HUDEP-2 (cell line): ENCODE data around the gene AGT.
"Not testable (repeated sequence)": the region's sequence is repeated elsewhere in the genome, so short reads cannot be mapped to it uniquely, and the experiment has no call there.

Source experiments
- DNase-seq, 76 experiments: peaks; one replicate each; lab custom pipeline; 2025; ENCODE audit not compliant: unreplicated experiment in 76 of 76; lab: John Stamatoyannopoulos, UW

AGT gene

DNA sequence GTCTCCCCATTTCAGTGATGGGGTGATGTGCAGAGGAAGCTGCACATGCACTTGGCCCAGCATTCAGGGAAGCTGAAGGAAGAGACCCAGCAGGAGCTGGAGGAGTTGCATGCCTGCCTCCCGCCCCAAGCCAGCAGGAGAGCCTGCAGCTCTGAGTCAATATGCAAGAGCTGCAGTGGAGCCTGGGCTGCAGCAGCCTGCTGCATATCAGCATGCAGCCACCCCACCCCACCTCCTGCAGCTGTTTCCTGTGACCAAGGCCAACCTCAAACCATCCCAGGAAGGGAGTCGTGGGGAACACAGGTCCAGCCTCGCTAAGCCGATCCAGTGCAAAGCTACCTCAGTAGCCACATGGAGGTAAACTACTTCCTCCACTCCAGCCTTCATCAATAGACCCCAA, 18.9 kb downstream of the AGT start:
- no peak for DNase-seq

DNA sequence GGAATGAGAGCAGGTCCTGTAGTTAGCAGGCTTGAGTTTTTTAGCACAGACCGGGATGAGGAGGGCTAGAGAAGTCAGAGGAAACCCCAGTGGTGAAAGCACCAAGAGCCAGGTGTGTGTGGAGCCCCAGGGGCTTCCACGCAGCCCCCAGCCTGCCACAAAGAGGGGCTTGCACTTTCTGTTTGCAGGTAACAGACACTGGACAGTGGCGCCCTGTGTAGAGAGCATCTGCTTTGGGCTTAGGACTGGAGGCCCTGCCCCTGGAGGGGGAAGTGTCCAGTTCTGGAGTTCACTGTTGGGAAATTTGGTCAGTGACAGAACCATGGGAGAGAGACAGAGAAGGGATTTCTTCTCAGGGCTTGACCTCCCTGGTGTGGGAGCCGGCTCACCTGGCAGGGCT, 19.5 kb downstream of the AGT start:
- DNase-seq = no peak

DNA sequence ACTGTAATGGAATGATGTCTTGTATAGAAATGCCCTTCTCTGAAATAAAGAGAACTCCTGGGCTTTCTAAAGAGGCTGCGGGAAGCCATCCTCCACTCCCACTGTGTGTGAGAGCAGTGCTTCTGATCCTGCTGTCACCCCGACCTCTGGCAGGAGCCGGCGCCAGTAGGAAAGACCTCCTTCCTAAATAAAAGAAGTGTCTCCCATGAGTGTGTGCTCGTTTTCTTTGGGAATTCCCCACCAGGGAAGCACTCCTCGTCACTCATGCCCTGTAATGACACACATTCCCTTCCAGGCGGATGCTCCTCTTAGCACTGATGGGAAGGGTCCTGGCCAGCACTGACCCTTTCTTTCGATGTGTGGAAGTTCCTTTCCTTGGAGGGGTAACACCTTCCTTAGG, 20.1 kb downstream of the AGT start:
- no peak for DNase-seq

DNA sequence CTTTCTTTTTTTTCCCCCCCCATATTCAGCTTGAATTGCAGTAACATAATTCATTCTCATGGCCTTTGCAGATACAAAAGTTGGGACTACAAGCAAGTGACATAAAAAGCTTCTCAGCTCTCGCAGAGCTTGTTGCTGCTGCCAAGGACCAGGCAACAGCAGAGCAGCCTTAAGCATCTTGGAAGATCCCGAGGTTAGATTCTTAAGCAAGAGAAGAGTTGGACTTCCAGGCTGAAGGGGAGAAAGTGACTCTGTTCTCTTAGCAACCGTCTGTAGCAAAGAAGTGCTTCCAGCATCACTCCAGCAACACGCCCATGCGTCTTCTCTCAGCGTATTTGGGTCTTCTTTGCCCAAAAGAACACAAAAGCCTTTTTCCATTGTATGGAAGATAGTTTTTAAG, 20.7 kb downstream of the AGT start:
- DNase-seq = no peak

DNA sequence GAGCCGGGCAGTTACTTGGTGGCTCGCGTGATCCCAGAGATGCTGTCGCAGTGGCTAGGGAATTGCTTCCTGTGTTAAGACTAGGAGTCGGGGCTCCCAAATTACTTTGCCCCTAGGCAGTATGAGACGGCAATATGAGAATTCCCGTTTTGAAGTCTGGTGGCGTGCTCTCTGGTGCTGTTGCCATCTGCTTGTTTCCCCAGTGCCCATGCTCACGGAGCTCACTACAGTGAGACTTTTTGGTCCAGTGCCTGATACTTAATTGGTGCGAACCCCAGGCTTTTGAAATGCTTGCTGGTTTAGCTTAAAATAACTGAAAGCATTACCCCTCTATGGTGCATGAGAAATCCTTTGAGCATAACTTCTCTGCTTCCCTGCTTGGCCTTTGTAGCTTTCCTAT, 22.3 kb downstream of the AGT start:
- DNase-seq = no peak

DNA sequence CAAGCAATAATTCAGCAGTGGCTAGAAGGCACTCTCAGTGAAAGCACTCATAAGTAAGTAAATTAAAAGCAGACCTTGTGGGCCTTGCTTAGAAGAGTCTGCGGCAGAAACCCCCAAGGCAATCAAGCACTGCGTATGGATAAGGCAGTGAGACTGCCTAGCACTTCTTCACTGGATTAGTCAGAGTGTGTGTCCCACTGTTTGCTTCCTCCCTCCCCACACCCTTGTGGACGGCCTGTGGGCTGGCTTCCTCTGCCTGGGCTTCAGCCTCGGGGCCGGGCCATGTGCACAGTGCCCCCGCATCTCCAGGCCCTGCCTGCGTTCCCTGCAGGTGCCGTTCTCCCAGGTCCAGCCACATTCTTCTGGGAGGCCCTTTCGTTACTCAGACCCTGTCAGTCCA, 23.8 kb downstream of the AGT start:
- DNase-seq = no peak

DNA sequence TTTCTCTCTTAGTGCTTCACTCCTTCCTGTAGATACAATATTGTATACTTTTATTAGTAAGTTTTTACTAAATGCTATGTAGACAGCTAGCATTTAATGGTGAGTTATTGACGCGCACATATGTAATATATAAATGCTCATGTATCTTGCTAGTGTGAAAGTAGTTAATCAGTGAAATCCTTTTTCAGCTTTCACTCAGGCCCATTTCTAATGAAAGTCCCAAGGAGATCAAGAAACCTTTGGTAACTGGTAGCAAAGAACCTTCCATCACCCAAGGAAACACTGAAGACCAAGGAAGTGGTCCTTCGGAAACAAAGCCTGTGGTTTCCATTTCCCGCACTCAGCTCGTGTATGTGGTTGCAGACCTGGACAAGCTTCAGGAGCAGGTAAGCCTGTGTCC, 27.2 kb downstream of the AGT start:
- DNase-seq = no peak

DNA sequence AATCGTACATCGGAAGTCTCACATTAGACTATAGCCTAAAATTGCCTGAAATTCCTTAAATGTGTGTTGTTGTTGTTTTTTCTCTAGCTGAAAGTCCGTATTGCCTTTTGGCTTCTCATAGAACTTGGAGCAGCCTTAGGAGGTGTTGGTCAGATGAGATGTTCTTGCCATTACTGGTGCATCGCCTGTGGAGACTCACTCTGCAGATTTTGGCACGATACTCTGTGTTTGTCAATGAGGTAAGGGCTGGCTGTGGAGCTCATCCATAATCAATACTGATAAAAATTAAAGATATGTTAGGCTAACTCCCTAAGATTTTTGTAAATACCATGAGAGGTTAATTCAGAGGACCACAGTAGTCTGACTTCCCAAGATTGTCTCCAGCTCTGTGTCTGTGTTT, 28.9 kb downstream of the AGT start:
- no peak for DNase-seq

DNA sequence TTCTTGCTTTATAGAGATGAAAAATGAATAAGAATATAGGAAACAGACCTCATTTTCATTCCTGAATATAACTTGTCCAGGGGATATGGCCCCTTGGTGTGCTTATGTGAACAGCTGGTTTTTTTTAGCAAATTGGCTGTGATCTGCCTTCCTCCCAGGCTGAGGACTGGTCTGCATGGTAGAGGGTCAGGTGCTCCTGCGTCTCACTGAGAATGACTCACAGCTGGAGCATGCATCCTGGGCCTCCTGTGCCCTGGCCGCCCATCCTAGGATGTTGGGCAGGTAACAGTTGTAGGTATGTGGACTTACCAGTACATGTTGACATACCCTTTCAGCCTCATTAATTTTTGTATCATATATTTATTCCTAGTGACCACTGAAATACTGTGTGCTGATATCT, 29.8 kb downstream of the AGT start:
- DNase-seq = no peak

DNA sequence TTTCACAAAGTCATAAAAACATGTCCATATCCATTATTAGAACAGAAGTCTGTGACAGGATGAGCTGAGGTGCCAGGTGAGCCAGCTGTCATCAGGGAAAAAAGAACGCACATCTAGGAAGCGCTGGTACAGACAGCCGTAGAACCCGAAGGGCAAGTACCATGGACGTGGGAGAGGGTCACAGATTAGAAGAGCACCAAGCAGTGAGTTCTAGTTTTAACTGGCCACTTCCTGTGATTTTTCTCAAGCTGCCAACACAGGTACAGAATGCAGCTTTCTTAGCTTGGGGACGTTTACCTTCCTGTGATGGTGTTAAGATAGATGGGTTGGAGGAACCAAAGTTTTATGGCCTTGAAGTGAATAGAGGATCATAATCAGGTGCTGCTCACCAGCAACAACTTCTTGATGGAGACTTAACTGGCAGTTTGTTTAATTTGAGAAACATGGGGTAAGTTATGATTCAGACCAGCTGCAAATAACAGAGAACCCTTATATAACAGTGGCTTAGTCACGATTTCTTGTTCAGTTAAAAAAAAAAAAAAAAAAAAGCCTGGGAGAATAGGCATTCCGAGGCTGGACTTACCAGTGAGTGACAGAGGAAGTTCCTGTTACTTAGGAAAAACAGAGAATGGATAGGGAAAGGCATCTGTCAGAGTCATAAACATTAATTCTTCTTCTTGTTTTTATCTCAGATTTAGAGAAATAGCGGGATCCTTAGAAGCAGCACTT, 30.9 kb downstream of the AGT start:
- DNase-seq = no peak

DNA sequence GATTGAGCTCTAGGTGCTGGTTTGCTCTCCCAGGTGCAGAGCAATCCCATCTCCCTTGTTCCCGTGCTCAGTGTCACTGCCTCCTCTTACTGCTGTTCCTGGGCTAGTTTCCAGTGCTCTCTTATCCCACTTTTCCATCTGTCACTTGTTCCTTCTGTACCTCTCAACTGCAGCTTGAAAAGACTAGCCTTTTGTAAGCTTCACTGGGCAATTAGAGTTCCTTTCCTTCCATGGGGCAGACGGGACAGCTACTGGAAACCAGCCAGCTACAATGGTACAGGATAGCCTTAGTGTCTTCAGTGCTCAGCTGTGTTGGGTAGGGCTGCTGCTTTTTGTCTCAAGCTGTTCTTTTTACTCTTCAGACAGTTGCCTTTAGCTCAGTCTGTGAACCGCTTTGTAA, 31.6 kb downstream of the AGT start:
- DNase-seq = peak in 9 of 76 experiments; percentile 2 to 15 (median 7)

DNA sequence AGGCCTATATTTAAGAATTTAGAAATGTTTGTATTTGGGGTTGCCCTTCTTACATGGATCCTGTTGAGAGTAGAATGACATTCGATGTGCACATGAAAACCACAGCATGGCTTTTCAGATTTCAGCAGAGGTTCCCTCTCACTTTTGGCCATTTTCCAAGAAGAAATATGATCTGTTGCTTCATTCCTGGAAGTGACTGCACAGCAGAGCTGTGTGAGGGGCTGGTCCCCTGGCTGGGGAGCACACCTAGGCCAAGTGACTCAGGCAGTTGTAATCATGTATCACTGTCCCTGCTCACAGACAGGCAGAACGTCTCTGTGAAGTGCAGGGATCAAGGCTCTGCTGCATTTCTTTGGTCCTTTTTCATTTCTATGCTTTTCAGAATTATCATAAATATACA, 32.3 kb downstream of the AGT start:
- peak in 29 of 76 experiments; percentile 3 to 61 (median 12) for DNase-seq

DNA sequence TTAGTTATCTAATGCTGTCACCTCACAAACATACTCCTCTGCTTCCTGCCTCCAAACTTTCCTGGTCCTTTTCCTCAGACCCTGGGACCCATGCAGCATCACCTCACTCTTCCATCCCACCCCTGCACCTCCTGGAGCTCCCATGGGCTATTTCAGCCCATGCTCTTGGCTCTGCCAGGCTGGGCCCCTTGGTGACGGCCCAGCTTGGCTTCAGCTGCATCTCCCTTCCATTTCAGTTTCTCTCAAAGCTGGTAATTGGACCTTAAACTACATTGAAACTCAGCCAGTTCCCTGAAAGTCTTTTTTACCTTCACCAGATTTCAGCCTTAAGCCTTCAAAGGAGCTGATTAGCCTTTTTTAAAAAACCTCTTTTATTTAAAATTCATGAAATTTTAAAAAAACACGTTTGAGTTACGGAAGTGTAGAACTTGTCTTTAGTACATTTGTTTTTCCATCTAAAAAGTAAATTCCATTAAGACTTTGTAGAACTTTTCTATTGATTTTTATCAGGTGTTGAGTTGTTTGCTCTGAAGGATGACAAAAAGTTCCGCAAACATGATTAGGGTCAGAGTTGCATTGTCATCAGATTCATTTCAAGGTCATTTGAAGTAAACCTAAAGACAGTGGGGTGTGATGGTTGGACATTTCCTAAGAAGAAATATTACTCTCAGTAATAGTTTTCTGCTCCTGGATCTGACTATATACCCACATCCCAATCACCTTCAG, 33.5 kb downstream of the AGT start:
- no peak for DNase-seq

DNA sequence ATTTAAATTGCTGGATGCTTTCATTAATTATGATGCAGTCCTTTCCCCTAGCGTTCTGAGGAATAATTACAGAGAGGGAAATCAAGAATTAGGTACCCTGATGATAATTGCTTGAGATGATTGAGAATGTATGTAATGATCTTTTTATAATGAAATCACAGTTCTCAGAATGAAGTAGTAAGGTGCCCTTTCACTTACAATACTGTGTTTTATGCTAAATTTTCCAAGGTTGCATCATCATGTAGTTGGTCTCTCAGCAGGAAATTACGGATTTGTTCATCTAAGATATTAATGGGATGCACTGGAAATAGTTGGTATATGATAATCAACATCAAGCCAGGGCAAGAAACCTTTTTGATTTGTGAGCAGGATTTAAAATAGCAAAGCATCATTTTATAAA, 34.1 kb downstream of the AGT start:
- DNase-seq = no peak

DNA sequence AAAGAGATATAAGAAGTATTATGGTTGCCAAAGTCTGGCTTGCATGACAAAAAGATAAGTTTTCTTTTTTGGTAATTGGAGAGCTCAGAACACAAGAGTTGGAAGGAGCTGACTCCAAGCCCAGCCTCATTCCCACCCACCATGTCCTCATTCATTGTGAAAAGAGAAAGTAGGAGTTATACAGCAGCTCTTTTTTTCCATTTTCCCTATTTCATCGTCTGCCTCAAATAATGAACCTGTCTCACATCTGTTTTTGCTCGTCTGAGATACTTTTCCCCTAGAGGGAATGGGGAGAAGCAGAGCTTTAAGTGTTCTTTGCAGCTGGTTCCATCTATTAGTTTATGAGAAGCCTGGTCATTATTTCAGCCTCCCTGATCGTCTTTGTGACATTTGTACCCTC, 34.7 kb downstream of the AGT start:
- DNase-seq = no peak

DNA sequence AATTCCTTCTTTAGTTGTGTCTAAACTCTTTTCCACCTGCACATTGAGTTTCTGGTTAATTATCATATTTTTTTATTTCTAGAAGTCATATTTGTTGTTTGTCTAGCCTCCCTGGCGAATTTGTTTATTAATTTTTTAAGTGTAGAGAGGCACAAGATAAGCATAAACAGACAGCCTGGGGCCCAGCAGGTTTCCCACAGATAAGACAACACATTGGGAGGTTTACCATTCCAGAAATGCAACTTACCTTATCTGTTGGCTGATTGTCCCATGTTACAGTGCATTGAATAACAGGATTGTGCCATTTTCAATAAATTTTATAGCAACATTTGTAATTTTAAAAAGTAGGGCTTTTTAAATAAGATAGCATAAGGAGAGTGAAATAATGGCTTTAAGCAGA, 36.7 kb downstream of the AGT start:
- peak in 30 of 76 experiments; percentile 4 to 60 (median 26) for DNase-seq

DNA sequence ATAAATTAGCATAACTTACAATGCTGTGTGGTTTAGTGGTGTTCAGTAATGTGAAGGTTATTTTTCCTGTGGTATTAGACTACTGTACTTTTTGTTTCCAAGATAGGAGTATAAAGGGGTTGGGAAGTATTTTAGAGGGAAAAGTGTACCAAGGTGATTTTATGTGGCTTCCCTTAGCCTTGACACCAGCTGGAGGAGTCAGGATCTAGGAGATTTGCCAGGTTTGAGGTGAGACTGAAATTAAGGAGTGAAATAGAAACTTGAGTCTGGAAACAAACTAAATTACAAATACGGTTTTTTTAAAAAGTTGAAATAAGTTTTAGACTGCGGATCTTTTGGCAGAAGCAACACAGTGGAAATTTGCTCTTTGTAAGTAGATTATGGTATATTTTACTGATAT, 39.3 kb downstream of the AGT start:
- DNase-seq = no peak

DNA sequence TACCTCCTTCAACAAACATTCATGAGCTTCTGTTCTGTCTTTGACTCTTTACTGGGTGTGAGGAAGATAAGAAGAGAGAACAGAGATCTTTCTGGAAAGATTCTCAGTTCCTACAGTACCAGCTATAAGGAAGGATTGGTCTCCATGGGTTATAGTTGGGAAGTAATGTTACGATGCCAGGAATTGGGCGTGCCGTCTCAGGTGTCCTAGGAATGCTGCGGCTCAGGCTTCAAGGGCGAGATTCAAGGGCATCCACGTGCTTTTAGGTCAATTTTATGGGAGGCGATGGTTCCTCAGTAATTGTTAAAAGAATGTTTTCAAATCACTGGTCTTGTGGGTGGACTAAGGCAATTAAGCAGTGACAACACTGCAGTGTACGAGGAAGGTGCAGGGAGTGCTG, 44.4 kb downstream of the AGT start:
- DNase-seq = no peak

DNA sequence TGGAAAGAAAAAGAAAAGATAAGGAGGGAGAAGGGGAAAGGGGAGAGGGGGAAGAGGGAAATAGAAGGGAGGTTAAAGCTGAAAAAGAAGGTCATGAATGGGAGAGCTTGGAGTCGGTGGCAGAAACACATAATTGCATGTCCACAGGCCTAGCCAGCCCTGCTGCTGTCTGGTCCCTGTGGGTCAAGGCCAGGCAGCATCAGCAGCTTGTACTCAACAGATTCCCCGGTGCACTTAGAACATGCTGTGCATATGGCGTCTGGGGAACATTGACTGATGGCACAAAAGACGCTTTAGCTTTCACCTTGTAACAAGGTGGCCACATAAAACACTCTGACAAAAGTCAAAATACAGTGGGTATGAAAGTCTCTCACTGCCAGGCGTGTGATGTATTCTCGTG, 45.7 kb downstream of the AGT start:
- DNase-seq = no peak

DNA sequence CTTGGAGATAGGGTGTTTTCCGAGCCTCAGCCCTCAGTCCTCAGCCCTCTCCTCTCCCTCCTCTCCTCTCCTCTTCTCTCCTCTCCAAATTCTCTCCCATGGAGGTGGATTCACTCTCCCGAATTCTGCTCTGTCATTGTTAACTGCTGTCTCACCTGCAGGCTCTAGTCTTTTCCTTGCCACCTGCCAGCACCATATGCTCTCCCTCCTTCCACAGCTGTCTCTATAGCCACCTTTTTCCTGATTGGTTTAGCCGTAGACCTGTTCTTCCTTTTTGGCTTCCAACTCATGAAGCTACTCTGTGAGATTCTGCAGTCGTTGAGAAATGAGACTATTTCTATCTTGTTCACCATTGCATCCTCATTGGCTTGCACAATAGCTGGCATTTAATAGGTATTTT, 51.9 kb downstream of the AGT start:
- no peak for DNase-seq

DNA sequence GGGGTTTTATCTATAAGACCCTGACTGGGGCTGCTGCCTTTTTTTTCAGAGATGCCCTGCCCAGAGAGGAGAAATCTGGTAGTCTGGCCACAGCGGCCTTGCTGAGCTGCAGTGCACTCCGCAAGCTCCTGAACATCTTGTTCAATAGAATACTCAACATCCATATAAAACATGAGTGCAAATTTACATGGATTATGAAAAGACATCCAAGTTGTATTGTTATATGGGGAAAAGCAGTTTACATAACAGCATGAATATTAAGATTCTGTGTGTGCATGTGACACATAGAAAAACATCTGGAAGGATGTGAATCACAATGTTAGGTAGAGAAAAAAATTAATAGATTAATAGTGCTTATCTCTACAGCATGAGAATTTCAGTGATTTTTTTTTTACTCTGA, 55.2 kb downstream of the AGT start:
- DNase-seq = no peak

DNA sequence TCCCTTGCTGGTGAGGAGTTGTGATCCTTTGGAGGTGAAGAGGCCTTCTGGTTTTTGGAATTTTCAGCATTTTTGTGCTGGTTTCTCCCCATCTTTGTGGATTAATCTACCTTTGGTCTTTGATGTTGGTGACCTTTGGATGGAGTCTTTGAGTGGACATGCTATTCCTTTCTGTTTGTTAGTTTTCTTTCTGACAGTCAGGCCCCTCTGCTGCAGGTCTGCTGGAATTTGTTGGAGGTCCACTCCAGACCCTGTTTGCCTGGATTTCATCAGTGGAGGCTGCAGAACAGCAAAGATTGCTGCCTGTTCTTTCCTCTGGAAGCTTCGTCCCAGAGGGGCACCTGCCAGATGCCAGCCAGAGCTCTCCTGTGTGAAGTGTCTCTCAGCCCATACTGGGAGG, 55.8 kb downstream of the AGT start:
- DNase-seq = not testable (repeated sequence)
